GM21390 (cell line): ENCODE results near the gene SSC4D.
"Not testable (repeated sequence)": the region's sequence is repeated elsewhere in the genome, so short reads cannot be mapped to it uniquely, and the experiment has no call there.

Source experiments
- ATAC-seq: cut with Tn5 transposase; IDR thresholded peaks from one replicate; pipeline ENCODE4 v1.9.1; 2021; ENCODE audit not compliant: unreplicated experiment

Gene SSC4D

DNA sequence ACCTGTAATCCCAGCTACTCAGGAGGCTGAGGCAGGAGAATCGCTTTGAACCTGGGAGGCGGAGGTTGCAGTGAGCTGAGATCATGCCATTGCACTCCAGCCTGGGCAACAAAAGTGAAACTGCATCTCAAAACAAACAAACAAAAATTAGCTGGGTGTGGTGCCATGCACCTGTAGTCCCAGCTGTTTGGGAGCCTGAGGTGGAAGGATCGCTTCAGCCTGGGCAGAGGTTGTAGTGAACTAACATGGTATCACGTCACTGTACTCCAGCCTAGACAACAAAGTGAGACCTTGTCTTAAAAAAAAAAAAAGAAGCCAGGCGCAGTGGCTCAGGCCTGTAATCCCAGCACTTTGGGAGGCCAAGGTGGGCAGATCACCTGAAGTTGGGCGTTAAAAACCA, 21.7 kb downstream of the SSC4D start:
- not testable (repeated sequence) for ATAC-seq

- no peak for ATAC-seq
These were observed 22.7 kb downstream of the SSC4D start for GRCh38 chr7:76386691-76387260.

DNA sequence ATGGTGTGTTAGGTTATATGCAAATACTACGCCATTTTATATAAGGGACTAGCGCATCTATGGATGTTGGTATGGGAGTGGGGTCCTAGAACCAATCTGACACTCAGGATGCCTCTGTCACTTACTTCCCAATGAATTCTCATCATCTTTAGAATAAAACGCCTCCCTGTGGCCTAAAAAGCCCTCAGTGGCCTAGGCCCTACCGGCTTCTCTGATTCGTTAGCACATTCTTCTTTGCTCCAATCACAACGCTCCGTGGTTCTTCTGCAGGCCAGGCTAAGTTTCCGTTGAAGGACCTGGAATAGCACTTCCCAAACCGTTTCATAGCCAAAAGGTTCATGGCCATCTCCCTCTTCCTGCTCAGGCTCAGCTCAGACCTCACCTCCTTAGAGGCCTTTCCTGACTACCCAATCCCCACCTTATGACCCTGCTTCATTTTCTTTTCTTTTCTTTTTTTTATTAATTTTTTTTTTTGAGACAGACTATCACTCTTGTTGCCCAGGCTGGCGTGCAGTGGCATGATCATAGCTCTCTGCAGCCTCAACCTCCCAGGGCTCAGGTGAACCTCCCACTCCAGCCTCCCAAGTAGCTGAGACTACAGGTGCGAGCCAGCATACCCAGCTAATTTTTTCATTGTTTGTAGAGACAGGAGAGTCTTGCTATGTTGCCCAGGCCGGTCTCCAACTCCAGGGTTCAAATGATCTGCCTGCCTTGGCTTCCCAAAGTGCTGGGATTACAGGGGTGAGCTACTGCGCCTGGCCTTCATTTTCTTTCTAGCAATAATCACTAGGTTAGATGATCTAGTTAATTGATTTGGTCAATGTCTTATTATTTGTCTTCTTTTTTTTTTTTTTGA, 26.2 kb downstream of the SSC4D start:
- no peak for ATAC-seq

DNA sequence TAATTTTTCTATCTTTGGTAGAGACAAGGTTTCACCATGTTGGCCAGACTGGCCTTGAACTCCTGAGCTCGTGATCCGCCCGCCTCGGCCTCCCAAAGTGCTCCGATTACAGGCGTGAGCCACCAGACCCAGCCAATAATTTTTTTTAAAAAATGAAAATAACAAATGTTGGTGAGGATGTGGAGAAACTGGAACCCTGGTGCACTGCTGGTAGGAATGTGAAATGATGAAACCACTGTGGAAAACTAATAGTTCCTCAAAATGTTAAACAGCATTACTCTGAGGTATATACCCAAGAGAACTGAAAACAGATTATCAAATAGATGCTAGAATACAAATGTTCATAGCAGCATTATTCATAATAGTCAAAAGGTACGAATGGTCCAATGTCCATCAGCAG, 27.7 kb downstream of the SSC4D start:
- ATAC-seq = no peak

DNA sequence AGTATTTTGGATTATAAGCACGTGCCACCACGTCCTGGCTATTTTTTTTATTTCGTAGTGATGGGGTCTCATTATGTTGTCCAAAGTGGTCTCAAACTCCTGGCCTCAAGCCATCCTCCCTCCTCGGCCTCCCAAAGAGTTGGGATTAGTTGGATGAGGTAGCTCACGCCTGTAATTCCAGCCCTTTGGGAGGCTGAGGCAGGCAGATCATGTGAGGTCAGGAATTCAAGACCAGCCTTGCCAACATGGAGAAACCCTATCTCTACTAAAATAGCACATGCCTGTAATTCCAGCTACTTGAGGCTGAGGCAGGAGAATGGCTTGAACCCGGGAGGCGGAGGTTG, 28.9 kb downstream of the SSC4D start:
- ATAC-seq = no peak

GRCh38 chr7:76377186-76377918, 32.1 kb downstream of the SSC4D start:
- ATAC-seq = no peak

DNA sequence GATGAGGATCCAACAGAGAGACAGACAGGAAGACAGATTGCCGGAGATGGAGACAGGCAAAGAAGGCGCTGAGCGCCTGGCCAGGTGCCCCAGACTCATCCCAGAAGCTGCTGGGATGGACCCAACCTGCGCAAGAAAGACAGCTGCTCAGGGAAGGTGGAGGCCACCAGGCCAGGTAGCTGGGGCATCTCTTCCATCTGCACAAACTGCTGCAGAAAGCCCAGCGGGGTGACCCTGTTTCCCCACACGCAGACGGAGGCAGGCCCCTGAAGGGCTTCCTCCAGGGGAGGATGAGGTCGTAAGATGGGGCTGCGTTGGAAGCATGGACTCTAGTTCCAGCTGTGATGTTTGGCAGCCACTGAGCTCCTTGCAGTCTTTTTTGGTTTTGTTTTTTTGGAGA, 34.2 kb downstream of the SSC4D start:
- ATAC-seq = no peak

DNA sequence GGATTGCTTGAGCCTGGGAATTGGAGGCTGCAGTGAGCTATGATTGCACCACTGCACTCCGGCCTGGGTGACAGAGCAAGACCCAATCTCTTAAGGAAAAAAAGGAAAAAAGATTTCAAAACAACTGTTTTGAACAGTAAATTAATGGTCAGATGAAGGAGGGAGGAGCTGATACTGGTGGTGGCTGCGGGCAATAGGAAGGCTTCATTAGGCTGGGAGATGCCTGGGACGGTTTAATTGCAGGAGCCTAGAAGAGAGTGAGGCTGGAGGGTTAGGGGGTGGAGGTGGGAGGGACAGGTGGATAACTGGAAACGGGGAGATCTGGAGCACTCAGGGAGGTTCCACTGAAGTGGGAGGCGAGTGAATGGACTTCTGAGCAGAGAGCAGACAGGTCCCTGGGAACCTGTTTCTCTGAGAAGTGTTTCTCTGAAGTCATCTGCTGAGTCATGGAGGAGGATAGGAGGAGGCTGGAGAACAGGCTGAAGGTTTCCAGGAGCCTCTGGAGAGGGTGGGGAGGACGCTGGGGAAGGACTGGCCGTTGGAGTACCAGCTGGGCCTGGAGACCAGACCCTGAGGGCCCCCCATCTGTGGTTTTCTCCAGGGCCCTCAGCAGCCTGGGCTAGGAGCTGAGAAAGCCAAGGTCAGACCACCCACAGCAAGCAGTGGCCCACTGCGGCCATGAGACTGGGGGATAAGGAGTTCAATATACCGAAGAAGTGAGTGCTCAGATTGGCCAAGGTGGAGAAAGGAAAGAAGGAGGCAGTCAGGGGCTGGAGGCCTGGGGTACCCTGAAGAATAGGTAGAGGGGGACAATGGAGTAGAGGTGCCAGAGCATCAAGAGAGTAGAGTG, 36.3 kb downstream of the SSC4D start:
- ATAC-seq = no peak

DNA sequence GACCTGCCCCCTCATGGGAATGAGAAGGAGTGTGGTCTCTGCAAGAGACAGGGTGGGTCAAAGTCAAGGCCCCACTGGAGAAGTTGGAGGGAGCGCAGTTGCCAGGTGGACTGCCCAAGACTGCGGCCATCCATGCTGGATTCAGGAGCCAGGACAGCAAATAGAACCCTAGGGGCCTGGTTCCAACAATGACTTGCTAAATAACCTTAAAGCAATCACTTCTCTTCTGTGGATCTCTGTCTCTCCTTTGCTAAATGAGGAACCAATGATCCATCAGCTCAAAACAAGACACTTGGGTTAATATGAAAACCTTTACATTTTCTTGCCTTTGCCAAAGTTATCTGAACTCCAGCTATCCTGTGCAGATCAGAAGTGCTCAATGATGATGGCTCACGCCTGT, 38.1 kb downstream of the SSC4D start:
- no peak for ATAC-seq

- no peak for ATAC-seq
These were observed 40.5 kb downstream of the SSC4D start for GRCh38 chr7:76369018-76369417.

- no peak for ATAC-seq
These were observed 41.3 kb downstream of the SSC4D start for GRCh38 chr7:76368190-76368589.

DNA sequence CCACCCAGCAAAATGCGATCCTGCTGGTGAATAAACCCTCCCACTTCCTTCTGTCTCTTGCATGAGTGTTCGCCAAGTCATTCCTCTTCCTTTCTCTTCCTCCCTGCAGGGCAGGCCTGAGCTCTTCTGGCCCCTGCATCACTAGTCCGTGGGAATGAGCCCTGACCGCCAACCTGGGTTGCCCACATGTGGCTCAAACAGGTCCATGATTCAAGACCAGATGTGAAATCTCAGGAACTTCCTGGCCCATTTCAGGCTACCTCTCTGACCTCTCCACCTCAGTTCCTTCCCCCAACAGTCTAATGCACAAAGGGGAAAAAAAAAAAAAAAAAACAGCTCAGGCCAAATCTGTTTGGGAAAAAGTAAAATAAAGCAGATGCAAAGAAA, 45.3 kb downstream of the SSC4D start:
- ATAC-seq = no peak

- not testable (repeated sequence) for ATAC-seq
These were observed 45.7 kb downstream of the SSC4D start for GRCh38 chr7:76363754-76364153.

GRCh38 chr7:76359978-76360638, 49.4 kb downstream of the SSC4D start:
- no peak for ATAC-seq

DNA sequence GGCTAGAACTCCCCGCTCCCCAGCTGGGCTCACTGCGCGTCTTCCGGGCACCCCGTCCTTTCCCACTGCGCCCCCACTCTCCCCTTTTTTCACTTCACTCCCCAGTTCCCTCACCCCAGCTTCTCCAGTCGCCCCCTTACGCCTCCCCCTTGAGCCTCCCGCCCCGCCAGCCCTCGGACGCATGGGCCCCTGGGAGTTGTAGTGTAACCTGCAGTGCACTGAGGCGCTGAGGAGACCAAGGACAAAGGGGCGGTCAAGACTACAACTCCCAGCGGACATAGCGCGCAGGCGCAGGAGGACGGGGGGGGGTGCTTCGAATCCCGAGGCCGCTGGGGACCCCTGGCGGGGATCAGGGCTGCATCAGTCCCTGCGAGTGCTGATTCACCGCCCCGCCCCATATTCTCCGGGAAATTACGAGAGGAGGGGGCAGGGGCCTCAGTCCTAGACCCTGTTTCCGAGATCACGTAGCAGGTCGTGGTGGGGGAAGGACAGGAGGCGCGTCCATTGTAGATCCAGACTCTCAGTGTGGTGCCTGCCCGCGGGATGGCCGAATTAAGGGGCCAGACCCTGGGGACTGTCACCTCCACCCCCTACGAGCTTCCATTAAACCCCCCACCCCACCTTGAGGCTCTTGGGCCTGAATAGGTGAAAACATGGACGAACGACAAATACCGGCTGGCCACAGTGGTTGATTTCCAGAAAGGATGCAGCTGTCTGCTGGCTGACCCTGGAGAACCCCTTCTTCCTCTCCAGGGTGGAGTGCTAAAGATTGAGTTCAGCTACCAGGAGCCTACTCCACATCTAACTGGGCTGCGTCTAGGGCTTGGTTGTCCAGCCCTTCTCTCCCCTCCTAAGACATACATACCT, 50.2 kb downstream of the SSC4D start:
- ATAC-seq = peak; percentile 89

- peak; percentile 61 for ATAC-seq
These were observed 50.9 kb downstream of the SSC4D start, which contains the start of gene YWHAG for GRCh38 chr7:76358481-76359110. Gene YWHAG (minus strand): TSS chr7:76358991. CDS start chr7:76358808, 183 bp downstream.

DNA sequence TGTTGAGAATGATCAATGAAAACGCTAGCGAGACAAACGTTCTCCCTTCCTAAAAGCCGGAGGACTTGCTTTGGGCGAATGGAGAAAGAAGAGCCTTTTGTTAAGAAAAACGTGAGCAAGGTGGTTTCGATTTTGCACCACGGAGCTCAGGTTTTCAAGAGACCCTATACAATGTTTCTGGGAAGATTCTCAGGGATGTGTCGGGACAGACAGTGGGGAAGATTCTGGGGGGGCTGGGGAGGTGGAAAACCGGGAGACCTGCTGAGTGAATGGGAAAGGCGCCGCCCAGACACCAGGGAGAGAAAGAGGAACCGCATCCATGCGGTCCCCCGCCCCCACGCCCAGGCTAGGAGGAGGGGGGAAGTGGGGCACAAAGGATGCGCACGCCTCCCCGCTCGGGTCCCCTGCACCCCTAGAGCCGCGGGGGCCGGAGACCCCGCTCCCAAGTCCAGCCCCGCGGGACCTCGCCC, 51.5 kb downstream of the SSC4D start:
- ATAC-seq = peak; percentile 26

- no peak for ATAC-seq
These were observed 52.0 kb downstream of the SSC4D start for GRCh38 chr7:76357475-76358010.

DNA sequence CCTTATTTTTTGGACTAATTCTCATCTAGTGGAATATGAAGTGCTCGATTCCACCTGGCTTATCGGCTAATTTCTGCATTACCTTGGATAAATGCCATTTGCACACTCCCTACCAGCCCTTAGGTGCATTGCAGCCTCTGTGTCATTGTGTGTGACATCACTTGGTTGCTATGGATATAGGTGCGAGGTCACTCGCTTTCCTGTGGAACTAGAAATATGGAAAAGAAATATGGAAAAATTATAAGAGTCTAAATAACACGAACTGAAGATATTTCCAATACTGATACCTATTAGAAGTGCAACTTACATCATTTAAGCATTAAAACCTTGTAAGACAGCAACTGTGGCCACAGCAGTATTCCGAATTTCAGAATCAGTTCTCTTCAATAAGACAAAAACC, 52.7 kb downstream of the SSC4D start:
- ATAC-seq = no peak
